ENCODE measurements around the gene PDE3B.
"Not testable (repeated sequence)": the region's sequence is repeated elsewhere in the genome, so short reads cannot be mapped to it uniquely, and the experiment has no call there.

PDE3B gene

GRCh38 chr11:14642453-14642852, 1.2 kb upstream of the PDE3B start:
- no peak for DNase-seq (ENCODE audit: low read depth)

GRCh38 chr11:14642873-14643696, 519 bp upstream of the PDE3B start:
- DNase-seq (ENCODE audit: low read depth), result no peak

- peak; percentile 10 for DNase-seq (ENCODE audit: low read depth)
Measured at GRCh38 chr11:14644226-14645014, 816 bp downstream of the PDE3B start.

- peak; percentile 6 for DNase-seq (ENCODE audit: low read depth)
Measured at GRCh38 chr11:14645015-14645912, 1.7 kb downstream of the PDE3B start.

- no peak for DNase-seq (ENCODE audit: low read depth)
Measured at GRCh38 chr11:14645985-14646900, 2.6 kb downstream of the PDE3B start.

GRCh38 chr11:14650064-14650463, 6.5 kb downstream of the PDE3B start:
- no peak for DNase-seq (ENCODE audit: low read depth)

- DNase-seq (ENCODE audit: low read depth), result no peak
Measured at GRCh38 chr11:14653090-14653489, 9.5 kb downstream of the PDE3B start.

GRCh38 chr11:14655435-14655834, 11.8 kb downstream of the PDE3B start:
- DNase-seq (ENCODE audit: low read depth), result no peak

- no peak for DNase-seq (ENCODE audit: low read depth)
Measured at GRCh38 chr11:14656536-14657457, 13.2 kb downstream of the PDE3B start.

GRCh38 chr11:14657841-14658240, 14.2 kb downstream of the PDE3B start:
- no peak for DNase-seq (ENCODE audit: low read depth)

- DNase-seq (ENCODE audit: low read depth), result not testable (repeated sequence)
Measured at GRCh38 chr11:14664926-14665325, 21.3 kb downstream of the PDE3B start.

- DNase-seq (ENCODE audit: low read depth), result not testable (repeated sequence)
Measured at GRCh38 chr11:14667329-14667728, 23.7 kb downstream of the PDE3B start.

- no peak for DNase-seq (ENCODE audit: low read depth)
Measured at GRCh38 chr11:14668731-14669301, 25.2 kb downstream of the PDE3B start.

GRCh38 chr11:14669499-14669898, 25.9 kb downstream of the PDE3B start:
- DNase-seq (ENCODE audit: low read depth), result no peak

GRCh38 chr11:14669958-14670357, 26.4 kb downstream of the PDE3B start:
- no peak for DNase-seq (ENCODE audit: low read depth)

GRCh38 chr11:14672635-14673034, 29.0 kb downstream of the PDE3B start:
- DNase-seq (ENCODE audit: low read depth), result peak; percentile 9

GRCh38 chr11:14673421-14673820, 29.8 kb downstream of the PDE3B start:
- DNase-seq (ENCODE audit: low read depth), result no peak

- peak; percentile 11 for DNase-seq (ENCODE audit: low read depth)
Measured at GRCh38 chr11:14673824-14674405, 30.3 kb downstream of the PDE3B start.

GRCh38 chr11:14676068-14676467, 32.5 kb downstream of the PDE3B start:
- no peak for DNase-seq (ENCODE audit: low read depth)

Data from fibroblast of gingiva (primary cell).